Suprapubic skin (tissue), 4 donors: ENCODE measurements around the gene TSPOAP1.

Experiments
- CTCF ChIP-seq, 2 donors: fragments of 200-600 bp in 1 of 2; fragments of 450-650 bp in 1 of 2; sonication (generic) in 1 of 2; IDR thresholded peaks; one replicate each; pipeline ENCODE4 v1.5.1; 2016 to 2019; ENCODE audit warnings: antibody characterized with exemption in 2 of 2, mild to moderate bottlenecking in 1 of 2, moderate library complexity in 1 of 2
- EP300 ChIP-seq: sonication (generic); formaldehyde crosslinking; IDR thresholded peaks from one replicate; pipeline ENCODE4 v1.6.1; 2017; ENCODE audit warnings: antibody characterized with exemption
- POLR2A ChIP-seq, 2 donors: fragments of 450-650 bp; IDR thresholded peaks; one replicate each; pipeline ENCODE4 v1.6.1; 2017; ENCODE audit warnings: antibody characterized with exemption in 2 of 2, mild to moderate bottlenecking in 2 of 2, moderate library complexity in 2 of 2
- POLR2AphosphoS5 ChIP-seq, 3 donors: sonication (generic); formaldehyde crosslinking; IDR thresholded peaks; one replicate each; pipeline ENCODE4 v1.6.1; 2017; ENCODE audit warnings: antibody characterized with exemption in 3 of 3

- TF ChIP-seq CTCF (IDR thresholded peaks at IDR 0.05) (no peak), EP300 (no peak), POLR2A (IDR thresholded peaks at IDR 0.05) (no peak), POLR2AphosphoS5 (IDR thresholded peaks at IDR 0.05) (no peak)
These were observed 11.8 kb upstream of the TSPOAP1 start for GRCh38 chr17:58340405-58340876.
